Peyer's patch (tissue), 4 donors: ENCODE data around the gene SLX9. TPM values are rescaled to one million over a fixed set of nuclear protein-coding genes. Genes with fewer than 3 reads are reported as not detected.
A peak's percentile ranks its signal among the peaks of the same experiment; 100 is the strongest.

Experiments
- DNase-seq, 3 donors: peaks; one replicate each; pipeline ENCODE4 v3.0.0-alpha.2; 2017 to 2019
- H3K27ac ChIP-seq, 4 donors: fragments of 200-600 bp; sonication (generic); one replicate each; pipeline ENCODE4 v1.5.1; 2016 to 2019
- H3K27me3 ChIP-seq, 2 donors: fragments of 200-600 bp; sonication (generic); one replicate each; pipeline ENCODE4 v1.5.1; 2019
- H3K36me3 ChIP-seq, 3 donors: fragments of 200-600 bp; sonication (generic); one replicate each; pipeline ENCODE4 v1.5.1; 2016 to 2019
- H3K4me1 ChIP-seq, 4 donors: fragments of 200-600 bp; sonication (generic); one replicate each; pipeline ENCODE4 v1.5.1; 2016 to 2019
- H3K4me3 ChIP-seq, 4 donors: fragments of 200-600 bp; sonication (generic); 1 replicate in 3 of 4; 2 replicates in 1 of 4; pipeline ENCODE4 v1.5.1; 2016 to 2019; ENCODE audit warnings: mild to moderate bottlenecking in 1 of 4
- H3K9me3 ChIP-seq, 4 donors: fragments of 200-600 bp; sonication (generic); one replicate each; pipeline ENCODE4 v1.5.1; 2016 to 2019; ENCODE audit warnings: mild to moderate bottlenecking in 1 of 4
- CTCF ChIP-seq, 6 experiments: fragments of 450-650 bp in 4 of 6; fragments of 200-600 bp in 2 of 6; sonication (generic) in 1 of 6; IDR thresholded peaks; one replicate each; pipeline ENCODE4 v1.5.1; 2017 to 2019; ENCODE audit warnings: antibody characterized with exemption in 6 of 6, mild to moderate bottlenecking in 3 of 6, moderate library complexity in 1 of 6
- POLR2A ChIP-seq, 2 donors: fragments of 450-650 bp; IDR thresholded peaks; one replicate each; pipeline ENCODE4 v1.5.1; 2017; ENCODE audit warnings: antibody characterized with exemption in 2 of 2, mild to moderate bottlenecking in 2 of 2, moderate library complexity in 2 of 2
- total RNA-seq, 4 donors: library from RNA; depleted of rRNA; stranded (reverse); fragments of >200 nt; gene quantifications; one replicate each; pipeline ENCODE4 v1.1.0, GENCODE V29; 2016

The SLX9 gene
- total RNA-seq, 4 donors from 2014 or later, result 7.8 to 10.5 (median 10.0) TPM; not detected in 1

DNA sequence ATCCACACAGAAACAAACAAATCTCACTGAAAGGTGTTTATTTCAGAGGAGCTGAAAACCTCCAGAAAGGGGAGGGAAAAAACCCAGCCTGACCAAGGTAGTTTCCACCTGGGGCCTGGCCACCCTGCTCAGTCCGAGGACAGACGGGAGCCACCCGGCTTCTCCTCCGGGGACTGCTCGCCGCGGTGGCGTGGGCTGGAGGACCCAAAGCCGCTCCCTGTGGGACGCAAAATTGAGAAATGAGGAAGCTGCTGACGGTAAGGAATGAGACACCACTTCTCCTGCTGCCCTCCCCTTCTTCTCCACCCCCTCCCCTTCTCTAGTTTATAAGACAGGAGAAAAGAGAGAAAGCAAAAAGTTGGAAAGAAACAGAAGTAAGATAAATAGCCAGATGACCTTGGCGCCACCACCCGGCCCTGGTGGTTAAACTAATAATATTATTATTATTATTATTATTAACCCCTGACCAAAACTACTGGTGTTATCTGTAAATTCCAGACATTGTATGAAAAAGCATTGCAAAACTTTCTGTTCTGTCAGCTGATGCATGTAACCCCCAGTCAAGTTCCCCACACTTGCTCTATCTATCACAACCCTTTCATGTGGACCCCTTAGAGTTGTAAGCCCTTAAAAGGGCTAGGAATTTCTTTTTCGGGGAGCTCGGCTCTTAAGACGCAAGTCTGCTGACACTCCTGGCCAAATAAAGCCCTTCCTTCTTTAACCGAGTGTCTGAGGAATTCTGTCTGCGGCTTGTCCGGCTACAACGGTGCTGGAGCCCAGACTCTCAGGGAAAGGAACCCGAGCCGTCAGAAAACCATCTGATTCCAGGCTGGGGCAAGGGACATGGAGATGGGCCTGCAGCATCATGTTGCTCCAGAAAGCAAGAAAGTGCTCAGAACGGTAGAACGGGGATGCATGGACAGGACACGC, 31.6 kb upstream of the SLX9 start:
- Histone ChIP-seq H3K27me3 (no peaks in the 10 kb centered on the region), H3K36me3 (no peaks in the 10 kb centered on the region), H3K9me3 (no peaks in the 10 kb centered on the region), H3K4me1 (peaks cover 5 to 36% (median 24%) of the 10 kb centered on the region in 4 donors), H3K4me3 (peak overlapping the region in 1 of 4 donors; percentile 9), H3K27ac (peak overlapping the region in 2 of 4 donors; percentile 49)
- no peak for DNase-seq
- TF ChIP-seq POLR2A (IDR thresholded peaks at IDR 0.05) (no peak), CTCF (IDR thresholded peaks at IDR 0.05) (no peak)

DNA sequence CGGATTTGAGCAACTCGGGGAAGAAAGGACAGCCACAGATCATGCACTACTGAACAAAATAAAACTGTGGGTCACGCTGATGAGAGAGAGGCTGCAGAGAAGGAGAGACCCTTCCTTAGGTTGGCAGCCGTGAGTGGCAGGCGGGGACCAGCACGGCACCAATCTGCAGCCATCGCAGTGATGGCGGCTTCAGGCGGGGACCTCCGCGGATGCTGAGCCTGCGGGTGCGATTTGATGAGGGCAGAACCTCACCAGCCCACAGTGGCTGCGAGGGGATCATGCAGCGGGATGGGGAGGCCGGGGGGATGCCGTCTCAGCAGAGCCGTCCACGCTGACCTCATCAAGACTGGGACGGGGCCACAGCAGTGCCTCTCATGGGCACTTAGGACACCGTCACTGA, 30.9 kb upstream of the SLX9 start:
- H3K27me3 ChIP-seq, result no peaks in the 10 kb centered on the region
- H3K9me3 ChIP-seq, result no peaks in the 10 kb centered on the region
- peaks cover 5 to 43% (median 31%) of the 10 kb centered on the region in 4 donors for H3K4me1 ChIP-seq
- H3K36me3 ChIP-seq, result no peaks in the 10 kb centered on the region
- no peak for DNase-seq
- no peak overlapping the region for H3K4me3 ChIP-seq
- no peak for TF ChIP-seq CTCF (IDR thresholded peaks at IDR 0.05)
- TF ChIP-seq POLR2A (IDR thresholded peaks at IDR 0.05), result no peak
- H3K27ac ChIP-seq, result peak overlapping the region in 1 of 4 donors; percentile 46

DNA sequence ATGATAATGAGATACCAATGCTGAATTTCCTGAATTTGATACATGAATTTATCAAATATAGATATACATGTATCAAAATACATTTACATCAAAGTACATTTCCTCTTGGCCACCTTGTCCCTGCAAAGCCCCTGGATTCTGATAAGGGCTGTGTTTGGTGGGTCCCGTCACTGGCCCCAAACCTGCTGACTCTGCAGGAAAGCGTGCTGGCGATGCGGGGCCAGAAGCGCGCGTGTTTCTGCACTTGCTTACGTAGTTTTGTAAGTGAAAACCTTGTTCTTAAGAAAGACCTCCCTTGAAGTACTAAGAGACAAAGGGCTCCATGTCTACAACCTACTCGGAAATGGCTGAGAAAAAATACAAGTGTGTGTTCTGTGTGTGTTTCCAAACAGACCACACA, 30.1 kb upstream of the SLX9 start:
- TF ChIP-seq POLR2A (IDR thresholded peaks at IDR 0.05) (no peak), CTCF (IDR thresholded peaks at IDR 0.05) (no peak)
- Histone ChIP-seq H3K4me3 (no peak overlapping the region), H3K27ac (no peak overlapping the region), H3K36me3 (no peaks in the 10 kb centered on the region), H3K4me1 (peaks cover 5 to 50% (median 35%) of the 10 kb centered on the region in 4 donors), H3K9me3 (no peaks in the 10 kb centered on the region), H3K27me3 (no peaks in the 10 kb centered on the region)
- DNase-seq, result no peak

- H3K9me3 ChIP-seq, result no peaks in the 10 kb centered on the region
- no peak overlapping the region for H3K4me3 ChIP-seq
- H3K36me3 ChIP-seq, result no peaks in the 10 kb centered on the region
- no peak for DNase-seq
- no peaks in the 10 kb centered on the region for H3K27me3 ChIP-seq
- H3K4me1 ChIP-seq, result peaks cover 5 to 50% (median 36%) of the 10 kb centered on the region in 4 donors
- TF ChIP-seq CTCF (IDR thresholded peaks at IDR 0.05) (no peak), POLR2A (IDR thresholded peaks at IDR 0.05) (no peak)
- peak overlapping the region in 3 of 4 donors; percentile 50 to 77 (median 70) for H3K27ac ChIP-seq
These were observed 29.4 kb upstream of the SLX9 start for GRCh38 chr21:44910229-44911067.

- Histone ChIP-seq H3K27ac (peak overlapping the region; percentile 50 to 77 (median 70)), H3K4me3 (no peak overlapping the region), H3K4me1 (peaks cover 5 to 50% (median 36%) of the 10 kb centered on the region in 4 donors), H3K36me3 (no peaks in the 10 kb centered on the region), H3K9me3 (no peaks in the 10 kb centered on the region), H3K27me3 (no peaks in the 10 kb centered on the region)
- DNase-seq, result no peak
- TF ChIP-seq POLR2A (IDR thresholded peaks at IDR 0.05) (no peak), CTCF (IDR thresholded peaks at IDR 0.05) (no peak)
These were observed 28.8 kb upstream of the SLX9 start for GRCh38 chr21:44911068-44911383.
